HUES64 (cell line): ENCODE data around the gene KLHL30.

Experiments
- H3K27ac ChIP-seq: 2 replicates; pipeline ENCODE4 v1.7.0; 2013; ENCODE audit warnings: low read depth, low read length, inconsistent platforms
- H3K27me3 ChIP-seq: 2 replicates; pipeline ENCODE4 v1.6.1; 2013; ENCODE audit warnings: mild to moderate bottlenecking, low read length; ENCODE audit not compliant: insufficient read depth
- H3K36me3 ChIP-seq: 2 replicates; pipeline ENCODE4 v1.6.1; 2013; ENCODE audit warnings: mild to moderate bottlenecking, low read length; ENCODE audit not compliant: insufficient read depth
- H3K4me1 ChIP-seq: 2 replicates; pipeline ENCODE4 v1.6.1; 2013; ENCODE audit warnings: mild to moderate bottlenecking, low read length, moderate library complexity; ENCODE audit not compliant: insufficient read depth
- H3K4me3 ChIP-seq: 2 replicates; pipeline ENCODE4 v1.5.1; 2013; ENCODE audit warnings: mild to moderate bottlenecking, low read length, moderate library complexity
- H3K9ac ChIP-seq: 2 replicates; pipeline ENCODE4 v1.6.1; 2013; ENCODE audit warnings: mild to moderate bottlenecking, low read depth, low read length
- H3K9me3 ChIP-seq: 2 replicates; pipeline ENCODE4 v1.6.1; 2013; ENCODE audit warnings: low read depth, low read length; ENCODE audit not compliant: insufficient read depth
- WGBS: fragments of 150-250, 120-280 bp; methylation state at CpG from one replicate; pipeline ENCODE4 v1.1.7; 2013; ENCODE audit warnings: missing lambda C conversion rate; 5-methylcytosine and 5-hydroxymethylcytosine counted together

The KLHL30 gene

DNA sequence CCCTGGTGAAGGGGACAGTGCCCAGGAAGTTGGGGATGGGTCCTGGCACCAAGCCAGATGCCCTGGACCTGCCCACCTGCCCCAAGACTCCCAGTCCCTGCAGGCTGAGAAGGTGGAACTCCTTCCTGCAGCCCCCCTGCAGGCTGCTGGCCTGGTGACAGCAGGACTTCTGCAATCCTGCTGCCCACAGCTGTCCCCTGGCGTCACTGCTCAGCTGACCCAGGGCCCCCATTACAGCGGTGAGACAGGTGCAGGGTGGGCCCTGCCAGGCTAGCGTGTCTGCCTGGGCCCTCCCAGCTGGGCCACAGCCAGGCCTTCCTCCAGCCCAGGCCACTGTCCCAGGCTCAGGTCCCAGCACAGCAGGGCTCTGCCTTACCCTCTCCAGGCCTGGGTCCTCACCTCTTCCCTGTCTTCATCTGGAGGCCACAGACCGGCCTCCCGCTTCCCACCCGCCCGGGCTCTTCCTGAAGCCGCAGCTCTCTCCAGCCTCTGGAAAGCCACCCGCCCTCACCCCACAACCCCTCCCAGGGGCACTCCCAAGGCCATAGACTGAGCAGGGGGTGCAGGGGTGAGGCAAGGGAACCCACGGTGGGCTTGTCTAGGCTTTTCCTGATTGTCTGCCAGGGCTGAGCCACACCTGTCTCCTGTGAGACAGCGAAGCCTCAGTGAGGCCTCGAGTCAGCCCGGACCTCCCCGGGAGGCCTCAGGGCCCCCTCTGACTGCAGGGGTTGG, 11.5 kb downstream of the KLHL30 start:
- H3K27me3 ChIP-seq = no peaks in the 10 kb centered on the region
- no peaks in the 10 kb centered on the region for H3K4me1 ChIP-seq
- H3K9me3 ChIP-seq = no peaks in the 10 kb centered on the region
- no peak overlapping the region for H3K4me3 ChIP-seq
- WGBS = 90% methylated on average over 14 of the region's 14 CpGs
- no peak overlapping the region for H3K9ac ChIP-seq
- H3K36me3 ChIP-seq = no peaks in the 10 kb centered on the region
- no peak overlapping the region for H3K27ac ChIP-seq

GRCh38 chr2:238150686-238151085, 12.2 kb downstream of the KLHL30 start:
- Histone ChIP-seq H3K9me3 (no peaks in the 10 kb centered on the region), H3K27ac (no peak overlapping the region), H3K36me3 (no peaks in the 10 kb centered on the region), H3K4me3 (no peak overlapping the region), H3K9ac (no peak overlapping the region), H3K27me3 (no peaks in the 10 kb centered on the region), H3K4me1 (no peaks in the 10 kb centered on the region)
- WGBS = 95% methylated on average over 25 of the region's 25 CpGs

DNA sequence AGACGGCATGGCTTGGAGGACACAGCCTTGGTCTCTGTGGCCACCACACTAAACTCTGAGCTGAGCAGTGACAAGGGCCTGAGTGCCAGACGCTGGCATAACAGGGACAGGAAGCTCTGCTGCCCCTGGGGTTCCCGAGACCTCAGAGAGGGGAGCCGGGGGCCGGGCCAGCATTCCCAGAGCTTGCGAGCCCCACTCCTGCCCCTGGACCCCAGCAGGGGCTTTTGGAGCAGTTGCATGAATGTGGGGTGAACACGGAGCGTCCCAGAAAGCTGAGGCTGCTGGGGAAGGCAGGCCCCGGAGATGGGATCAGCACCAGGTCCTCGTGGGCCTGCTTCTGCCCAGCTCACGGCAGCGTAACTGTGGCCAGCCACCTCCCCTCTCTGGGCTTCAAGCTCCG, 12.7 kb downstream of the KLHL30 start:
- H3K4me1 ChIP-seq = no peaks in the 10 kb centered on the region
- WGBS = 87% methylated on average over 13 of the region's 13 CpGs
- no peak overlapping the region for H3K27ac ChIP-seq
- no peaks in the 10 kb centered on the region for H3K9me3 ChIP-seq
- H3K27me3 ChIP-seq = no peaks in the 10 kb centered on the region
- no peak overlapping the region for H3K9ac ChIP-seq
- no peak overlapping the region for H3K4me3 ChIP-seq
- H3K36me3 ChIP-seq = no peaks in the 10 kb centered on the region

GRCh38 chr2:238151628-238152235, 13.3 kb downstream of the KLHL30 start:
- WGBS = 73% methylated on average over 16 of the region's 16 CpGs
- H3K9me3 ChIP-seq = no peaks in the 10 kb centered on the region
- H3K4me1 ChIP-seq = no peaks in the 10 kb centered on the region
- H3K36me3 ChIP-seq = no peaks in the 10 kb centered on the region
- no peaks in the 10 kb centered on the region for H3K27me3 ChIP-seq
- H3K9ac ChIP-seq = no peak overlapping the region
- H3K27ac ChIP-seq = no peak overlapping the region
- no peak overlapping the region for H3K4me3 ChIP-seq

GRCh38 chr2:238152771-238153688, 14.6 kb downstream of the KLHL30 start:
- Histone ChIP-seq H3K4me3 (no peak overlapping the region), H3K27ac (no peak overlapping the region), H3K9me3 (no peaks in the 10 kb centered on the region), H3K4me1 (no peaks in the 10 kb centered on the region), H3K27me3 (peaks cover 8% of the 10 kb centered on the region), H3K9ac (no peak overlapping the region), H3K36me3 (no peaks in the 10 kb centered on the region)
- 91% methylated on average over 22 of the region's 22 CpGs for WGBS

DNA sequence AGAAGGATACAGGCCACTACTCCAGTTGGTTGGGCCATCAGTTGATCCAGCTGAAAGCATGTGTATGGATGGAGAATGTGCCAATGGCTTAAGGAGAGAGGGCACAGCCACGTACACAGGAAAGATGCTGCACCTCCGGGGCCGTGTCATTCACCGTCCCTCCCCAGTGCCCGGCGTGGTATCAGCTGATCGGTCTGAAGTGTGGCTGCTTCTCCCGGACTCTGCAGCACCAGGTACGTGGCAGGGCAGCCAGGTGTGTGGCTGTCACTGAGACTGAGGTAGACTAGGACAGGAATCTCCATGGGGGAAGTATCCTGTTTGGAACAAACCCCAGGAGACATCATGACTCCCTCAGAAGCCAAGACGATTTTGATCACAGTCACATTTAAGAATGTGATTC, 16.1 kb downstream of the KLHL30 start:
- Histone ChIP-seq H3K4me1 (no peaks in the 10 kb centered on the region), H3K4me3 (no peak overlapping the region), H3K36me3 (no peaks in the 10 kb centered on the region), H3K27me3 (peaks cover 20% of the 10 kb centered on the region), H3K27ac (no peak overlapping the region), H3K9me3 (no peaks in the 10 kb centered on the region), H3K9ac (no peak overlapping the region)
- 92% methylated on average over 10 of the region's 10 CpGs for WGBS

DNA sequence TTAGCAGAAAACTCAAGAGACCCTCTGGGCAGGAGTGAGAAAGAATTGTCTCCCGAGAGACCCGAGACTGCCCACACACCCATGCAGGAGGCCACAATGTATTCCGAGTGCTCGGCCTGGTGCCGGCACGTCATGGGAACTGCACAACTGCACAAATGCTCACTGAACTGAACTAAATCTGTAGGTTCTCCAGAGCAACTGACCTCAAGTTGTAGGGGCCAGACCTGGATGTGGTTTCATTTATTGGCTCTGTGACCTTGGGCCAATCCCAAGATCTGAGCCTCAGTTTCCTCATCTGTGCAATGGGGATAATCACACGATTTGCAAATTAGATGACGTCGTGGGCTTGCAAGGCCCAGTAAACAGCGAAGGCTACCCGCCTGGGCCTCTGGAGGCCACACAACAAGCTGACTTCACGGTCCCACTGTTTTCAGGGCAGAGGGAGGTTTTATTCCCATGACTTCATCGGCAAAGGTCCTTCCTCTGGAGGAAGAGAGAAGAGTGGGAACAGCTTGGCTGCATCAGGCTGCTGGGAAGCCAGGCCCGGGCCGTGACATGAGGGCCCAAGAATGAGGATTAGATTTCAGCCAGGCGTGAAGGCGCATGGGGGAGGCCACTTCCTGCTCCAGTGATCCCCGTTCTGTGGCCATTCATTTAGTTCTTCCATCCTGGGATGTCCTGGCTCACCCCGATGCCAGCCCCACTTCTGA, 16.7 kb downstream of the KLHL30 start:
- Histone ChIP-seq H3K9ac (no peak overlapping the region), H3K27me3 (peaks cover 26% of the 10 kb centered on the region), H3K27ac (no peak overlapping the region), H3K9me3 (no peaks in the 10 kb centered on the region), H3K4me1 (no peaks in the 10 kb centered on the region), H3K36me3 (no peaks in the 10 kb centered on the region), H3K4me3 (no peak overlapping the region)
- 88% methylated on average over 19 of the region's 19 CpGs for WGBS

DNA sequence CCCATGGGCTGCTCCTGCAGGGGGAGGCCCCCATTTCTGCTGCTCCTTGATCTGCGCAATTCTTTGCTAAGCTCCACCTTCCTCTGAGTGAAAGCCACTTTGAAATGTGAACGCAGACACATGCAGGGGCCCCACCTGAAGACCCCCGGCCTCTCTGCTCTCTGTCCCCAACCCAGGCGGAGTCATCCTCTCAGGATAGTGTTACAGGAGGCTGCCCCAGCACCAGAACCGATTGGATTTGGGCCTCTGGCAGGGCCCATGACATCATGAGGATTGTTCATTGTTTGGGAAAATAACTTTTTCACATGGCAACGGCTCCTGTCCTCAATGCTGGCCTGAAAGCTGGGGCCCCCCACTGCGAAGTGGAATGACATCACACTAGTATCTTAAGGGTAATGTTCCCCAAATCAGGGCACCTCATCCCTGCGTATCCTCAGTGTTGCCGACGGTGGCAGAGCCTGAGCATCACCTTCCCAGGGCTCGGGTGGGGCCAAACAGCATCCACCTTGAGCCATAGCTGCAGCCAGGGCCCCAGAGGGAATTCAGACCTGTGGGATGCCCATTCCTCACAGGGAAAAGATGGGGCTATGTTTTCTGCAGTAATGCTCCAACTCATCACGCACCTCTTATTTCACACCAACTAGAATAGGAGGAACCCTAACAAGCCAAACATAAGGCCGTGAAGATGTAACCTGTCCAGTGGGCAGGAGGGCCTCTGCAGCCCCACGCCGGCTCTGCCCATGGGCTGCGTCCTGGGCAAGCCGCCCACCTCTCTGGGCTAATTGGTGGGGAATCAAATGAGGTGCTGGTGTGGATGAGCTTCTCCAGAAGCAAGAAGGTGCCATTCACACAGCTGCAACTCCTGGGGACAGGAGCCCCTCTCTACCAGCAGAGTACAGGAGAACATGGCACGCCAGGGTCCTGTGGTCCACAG, 17.6 kb downstream of the KLHL30 start:
- H3K36me3 ChIP-seq = no peaks in the 10 kb centered on the region
- H3K9ac ChIP-seq = no peak overlapping the region
- H3K27me3 ChIP-seq = peaks cover 34% of the 10 kb centered on the region
- H3K4me3 ChIP-seq = no peak overlapping the region
- H3K9me3 ChIP-seq = no peaks in the 10 kb centered on the region
- 81% methylated on average over 18 of the region's 18 CpGs for WGBS
- no peak overlapping the region for H3K27ac ChIP-seq
- H3K4me1 ChIP-seq = no peaks in the 10 kb centered on the region

- no peak overlapping the region for H3K4me3 ChIP-seq
- H3K27ac ChIP-seq = no peak overlapping the region
- no peaks in the 10 kb centered on the region for H3K9me3 ChIP-seq
- peaks cover 50% of the 10 kb centered on the region for H3K27me3 ChIP-seq
- H3K9ac ChIP-seq = no peak overlapping the region
- WGBS = 80% methylated on average over 13 of the region's 14 CpGs
- no peaks in the 10 kb centered on the region for H3K4me1 ChIP-seq
- no peaks in the 10 kb centered on the region for H3K36me3 ChIP-seq
These were observed 19.1 kb downstream of the KLHL30 start for GRCh38 chr2:238157506-238158017.

DNA sequence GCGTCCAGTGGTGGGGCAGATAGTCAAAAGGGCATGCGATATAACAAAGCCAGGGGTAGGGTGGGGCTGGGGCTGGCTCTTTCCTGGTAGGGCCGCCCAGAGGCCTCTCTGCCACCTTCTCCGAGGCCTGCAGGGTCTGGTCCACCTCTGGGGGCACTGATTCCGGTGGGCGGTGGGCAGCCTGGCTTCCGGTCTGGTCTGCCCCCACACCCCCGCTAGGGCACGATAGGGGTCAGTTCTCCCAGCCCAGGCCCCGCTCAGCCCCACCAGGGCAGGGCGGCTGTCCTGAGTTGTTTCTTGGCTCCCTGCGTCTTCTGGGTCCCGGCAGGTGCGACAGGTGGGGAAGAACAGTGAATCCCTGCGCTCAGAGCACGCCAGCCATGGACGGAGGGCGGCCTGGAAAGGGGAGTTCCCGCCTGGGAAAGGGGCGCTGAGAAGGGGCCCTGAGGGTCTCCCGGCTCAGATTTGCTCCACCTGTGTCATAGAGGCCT, 19.6 kb downstream of the KLHL30 start:
- no peak overlapping the region for H3K9ac ChIP-seq
- H3K27ac ChIP-seq = no peak overlapping the region
- WGBS = 75% methylated on average over 21 of the region's 21 CpGs
- H3K27me3 ChIP-seq = peaks cover 55% of the 10 kb centered on the region
- no peaks in the 10 kb centered on the region for H3K36me3 ChIP-seq
- peak overlapping the region; percentile 62 for H3K4me3 ChIP-seq
- no peaks in the 10 kb centered on the region for H3K4me1 ChIP-seq
- no peaks in the 10 kb centered on the region for H3K9me3 ChIP-seq
